Esophagus muscularis mucosa (tissue), 4 donors: ENCODE data around the gene GPI.

Experiments
- CTCF ChIP-seq, 3 experiments: fragments of 200-600 bp in 2 of 3; fragments of 450-650 bp in 1 of 3; sonication (generic) in 2 of 3; IDR thresholded peaks; one replicate each; pipeline ENCODE4 v1.5.1; 2017 to 2019; ENCODE audit warnings: antibody characterized with exemption in 3 of 3, mild to moderate bottlenecking in 2 of 3, moderate library complexity in 1 of 3
- EP300 ChIP-seq: sonication (generic); formaldehyde crosslinking; IDR thresholded peaks from one replicate; pipeline ENCODE4 v1.6.1; 2017; ENCODE audit warnings: antibody characterized with exemption
- POLR2A ChIP-seq: fragments of 450-650 bp; IDR thresholded peaks from one replicate; pipeline ENCODE4 v1.6.1; 2017; ENCODE audit warnings: antibody characterized with exemption, moderate library complexity, mild to moderate bottlenecking, low read depth
- POLR2AphosphoS5 ChIP-seq, 2 donors: sonication (generic); formaldehyde crosslinking; IDR thresholded peaks; one replicate each; pipeline ENCODE4 v1.6.1; 2017; ENCODE audit warnings: antibody characterized with exemption in 2 of 2

GRCh38 chr19:34391813-34392212 is 26.8 kb downstream of the GPI start:
- TF ChIP-seq POLR2A = no peak
- TF ChIP-seq CTCF (IDR thresholded peaks at IDR 0.05) = no peak
- TF ChIP-seq POLR2AphosphoS5 (IDR thresholded peaks at IDR 0.05) = no peak
- no peak for TF ChIP-seq EP300
